Measurements from ENCODE around the gene TEX48.
A peak's percentile ranks its signal among the peaks of the same experiment; 100 is the strongest.

The TEX48 gene

GRCh38 chr9:114718801-114719221, 36.8 kb upstream of the TEX48 start:
- CTCF ChIA-PET: interaction anchor here (0.6 to 0.8 kb wide), 5 partner anchors 21 to 913 kb away, joined by 3 read pairs; no protein-coding TSS in a partner anchor
- Histone ChIP-seq H3K4me1 (ENCODE audit: control insufficient read depth, insufficient read depth, low read length) (0 out of 2 replicates have a peak, but pooled peaks cover 2% of the 10 kb centered on the region), H3K9me3 (ENCODE audit: control insufficient read depth, insufficient read depth, low read depth, low read length) (no peaks in the 10 kb centered on the region), H3K4me3 (ENCODE audit: low read depth, low read length) (no peak overlapping the region), H3K36me3 (ENCODE audit: control insufficient read depth in 2 of 2, insufficient read depth in 1 of 2, low read length in 2 of 2) (no peaks in the 10 kb centered on the region), H3K27ac (ENCODE audit: extremely low read depth, low read depth, low read length) (no peak overlapping the region)
- POLR2A ChIA-PET: no interaction called here
- TF ChIP-seq ZFHX2 (tag by site-specific recombination; conservative IDR thresholded peaks at IDR 0.05) (peak; percentile 44), KLF17 (tag by site-specific recombination; IDR thresholded peaks at IDR 0.05) (peak; percentile 62), ZBTB10 (tag by site-specific recombination; IDR thresholded peaks at IDR 0.05) (no peak), KLF1 (tag by site-specific recombination; IDR thresholded peaks at IDR 0.05) (peak; percentile 76), EGR2 (tag by site-specific recombination; IDR thresholded peaks at IDR 0.05; ENCODE audit: low read depth) (no peak), ZNF175 (tag by site-specific recombination; IDR thresholded peaks at IDR 0.05) (no peak), ZFP3 (tag by site-specific recombination; IDR thresholded peaks at IDR 0.05; ENCODE audit: low read depth) (no peak)

GRCh38 chr9:114717908-114718486, 36.0 kb upstream of the TEX48 start:
- no peaks in the 10 kb centered on the region for H3K36me3 ChIP-seq (ENCODE audit: control insufficient read depth in 2 of 2, insufficient read depth in 1 of 2, low read length in 2 of 2)
- ChIA-PET CTCF (interaction anchor here (0.7 to 0.8 kb wide), 2 partner anchors 22 to 287 kb away, joined by 3 to 4 read pairs; no protein-coding TSS in a partner anchor), POLR2A (no interaction called here)
- no peaks in the 10 kb centered on the region for H3K9me3 ChIP-seq (ENCODE audit: control insufficient read depth, insufficient read depth, low read depth, low read length)
- TF ChIP-seq ZNF24 (tag by site-specific recombination; IDR thresholded peaks at IDR 0.05) (no peak), KLF17 (tag by site-specific recombination; IDR thresholded peaks at IDR 0.05) (peak; percentile 31; the same call in 1 of the 2 replicates), PRDM1 (tag by site-specific recombination; IDR thresholded peaks at IDR 0.05) (no peak), ZNF677 (tag by site-specific recombination; IDR thresholded peaks at IDR 0.05) (no peak), ZNF174 (tag by site-specific recombination; IDR thresholded peaks at IDR 0.05) (no peak), ZNF2 (tag by site-specific recombination; IDR thresholded peaks at IDR 0.05) (no peak), ZNF518A (tag by site-specific recombination; conservative IDR thresholded peaks at IDR 0.05; ENCODE audit: low read depth) (no peak), ZEB2 (tag by site-specific recombination; IDR thresholded peaks at IDR 0.05) (no peak), ZBTB44 (tag by site-specific recombination; IDR thresholded peaks at IDR 0.05) (no peak), PBX3 (CRISPR knock-in tag; IDR thresholded peaks at IDR 0.05) (no peak), ZNF324 (tag by site-specific recombination; IDR thresholded peaks at IDR 0.05) (no peak), ZNF558 (tag by site-specific recombination; IDR thresholded peaks at IDR 0.05) (no peak), ZNF423 (tag by site-specific recombination; IDR thresholded peaks at IDR 0.05) (no peak), ZNF169 (tag by site-specific recombination; IDR thresholded peaks at IDR 0.05) (no peak), ZNF629 (tag by site-specific recombination; IDR thresholded peaks at IDR 0.05) (0 out of 2 replicates have a peak, but pooled peaks have one; percentile 15), ZNF596 (tag by site-specific recombination; IDR thresholded peaks at IDR 0.05) (peak; percentile 86)
- no peak overlapping the region for H3K27ac ChIP-seq (ENCODE audit: extremely low read depth, low read depth, low read length)
- no peak overlapping the region for H3K4me3 ChIP-seq (ENCODE audit: low read depth, low read length)
- H3K4me1 ChIP-seq (ENCODE audit: control insufficient read depth, insufficient read depth, low read length): 0 out of 2 replicates have a peak, but pooled peaks cover 2% of the 10 kb centered on the region

All from HEK293 (cell line).